Esophagus squamous epithelium (tissue), 4 donors: Measurements from ENCODE around the gene RBMS3.

Experiments
- POLR2A ChIP-seq, 4 donors: fragments of 450-650 bp; IDR thresholded peaks; one replicate each; pipeline ENCODE4 v1.6.1; 2017; ENCODE audit warnings: antibody characterized with exemption in 4 of 4, mild to moderate bottlenecking in 4 of 4, moderate library complexity in 3 of 4
- TF ChIP-seq, protein P1 (sequence below), 6 experiments: fragments of 450-650 bp in 4 of 6; fragments of 200-600 bp in 2 of 6; sonication (generic) in 2 of 6; IDR thresholded peaks; one replicate each; pipeline ENCODE4 v1.5.1; 2016 to 2019; ENCODE audit warnings: antibody characterized with exemption in 6 of 6, mild to moderate bottlenecking in 4 of 6, moderate library complexity in 4 of 6

DNA sequence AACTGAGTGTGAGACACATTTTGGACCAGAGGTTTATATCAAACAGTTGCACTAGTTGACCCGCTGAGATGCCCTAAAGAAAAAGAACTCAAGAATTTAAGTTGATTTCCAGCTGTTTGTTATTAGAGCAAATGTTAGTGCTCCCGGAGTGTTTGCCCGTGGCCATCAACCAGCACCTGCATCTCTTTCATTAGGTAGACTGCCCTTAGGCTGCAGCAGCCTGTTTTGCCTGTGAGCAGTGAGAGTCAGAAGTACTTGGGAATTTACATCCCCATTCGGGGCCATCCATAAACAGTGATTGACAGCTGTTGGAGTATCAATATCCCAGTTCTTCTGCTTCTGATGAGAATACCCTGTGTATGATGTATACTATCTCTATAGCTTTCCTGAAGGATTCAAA is 492.6 kb downstream of the RBMS3 start:
- no peak for TF ChIP-seq POLR2A (IDR thresholded peaks at IDR 0.05)
- TF ChIP-seq, protein P1, sequence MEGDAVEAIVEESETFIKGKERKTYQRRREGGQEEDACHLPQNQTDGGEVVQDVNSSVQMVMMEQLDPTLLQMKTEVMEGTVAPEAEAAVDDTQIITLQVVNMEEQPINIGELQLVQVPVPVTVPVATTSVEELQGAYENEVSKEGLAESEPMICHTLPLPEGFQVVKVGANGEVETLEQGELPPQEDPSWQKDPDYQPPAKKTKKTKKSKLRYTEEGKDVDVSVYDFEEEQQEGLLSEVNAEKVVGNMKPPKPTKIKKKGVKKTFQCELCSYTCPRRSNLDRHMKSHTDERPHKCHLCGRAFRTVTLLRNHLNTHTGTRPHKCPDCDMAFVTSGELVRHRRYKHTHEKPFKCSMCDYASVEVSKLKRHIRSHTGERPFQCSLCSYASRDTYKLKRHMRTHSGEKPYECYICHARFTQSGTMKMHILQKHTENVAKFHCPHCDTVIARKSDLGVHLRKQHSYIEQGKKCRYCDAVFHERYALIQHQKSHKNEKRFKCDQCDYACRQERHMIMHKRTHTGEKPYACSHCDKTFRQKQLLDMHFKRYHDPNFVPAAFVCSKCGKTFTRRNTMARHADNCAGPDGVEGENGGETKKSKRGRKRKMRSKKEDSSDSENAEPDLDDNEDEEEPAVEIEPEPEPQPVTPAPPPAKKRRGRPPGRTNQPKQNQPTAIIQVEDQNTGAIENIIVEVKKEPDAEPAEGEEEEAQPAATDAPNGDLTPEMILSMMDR (IDR thresholded peaks at IDR 0.05): no peak
